Fibroblast of skin of right biceps (primary cell): Measurements from ENCODE around the gene LIN9.
A peak's percentile ranks its signal among the peaks of the same experiment; 100 is the strongest.
"Not testable (repeated sequence)": the region's sequence is repeated elsewhere in the genome, so short reads cannot be mapped to it uniquely, and the experiment has no call there.

Experiments
- DNase-seq: peaks from one replicate; pipeline ENCODE4 v3.0.0-alpha.2; 2013

The LIN9 gene

DNA sequence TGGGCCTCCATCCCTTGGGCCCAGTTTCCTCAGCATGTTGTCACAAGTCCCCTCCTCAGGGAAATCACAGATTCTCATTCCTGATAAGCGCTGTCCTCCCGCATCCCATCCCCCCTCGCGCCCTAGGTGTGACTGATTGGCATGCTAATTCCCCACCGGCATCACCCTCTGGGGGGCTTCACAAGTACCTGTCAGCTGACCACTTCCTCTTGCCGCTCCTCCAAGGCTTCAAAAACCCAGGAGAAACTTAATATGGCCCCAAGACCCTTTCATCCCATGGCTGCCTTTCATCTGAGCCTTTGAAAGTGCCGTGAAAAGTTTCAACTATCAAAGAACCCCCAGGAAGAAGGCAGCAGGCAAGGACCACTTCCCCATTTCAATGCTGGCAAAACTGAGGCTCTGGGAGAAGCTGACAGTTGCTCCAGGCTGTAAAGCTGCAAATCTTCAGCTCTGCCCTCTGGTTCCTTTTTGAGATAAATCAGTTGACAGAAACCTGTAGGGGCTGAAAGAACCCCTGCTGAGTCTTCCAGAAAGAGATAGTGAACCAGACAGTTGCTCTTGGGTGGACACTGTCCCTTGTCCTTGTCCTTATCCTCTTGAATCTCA is 98.3 kb downstream of the LIN9 start:
- no peak for DNase-seq

DNA sequence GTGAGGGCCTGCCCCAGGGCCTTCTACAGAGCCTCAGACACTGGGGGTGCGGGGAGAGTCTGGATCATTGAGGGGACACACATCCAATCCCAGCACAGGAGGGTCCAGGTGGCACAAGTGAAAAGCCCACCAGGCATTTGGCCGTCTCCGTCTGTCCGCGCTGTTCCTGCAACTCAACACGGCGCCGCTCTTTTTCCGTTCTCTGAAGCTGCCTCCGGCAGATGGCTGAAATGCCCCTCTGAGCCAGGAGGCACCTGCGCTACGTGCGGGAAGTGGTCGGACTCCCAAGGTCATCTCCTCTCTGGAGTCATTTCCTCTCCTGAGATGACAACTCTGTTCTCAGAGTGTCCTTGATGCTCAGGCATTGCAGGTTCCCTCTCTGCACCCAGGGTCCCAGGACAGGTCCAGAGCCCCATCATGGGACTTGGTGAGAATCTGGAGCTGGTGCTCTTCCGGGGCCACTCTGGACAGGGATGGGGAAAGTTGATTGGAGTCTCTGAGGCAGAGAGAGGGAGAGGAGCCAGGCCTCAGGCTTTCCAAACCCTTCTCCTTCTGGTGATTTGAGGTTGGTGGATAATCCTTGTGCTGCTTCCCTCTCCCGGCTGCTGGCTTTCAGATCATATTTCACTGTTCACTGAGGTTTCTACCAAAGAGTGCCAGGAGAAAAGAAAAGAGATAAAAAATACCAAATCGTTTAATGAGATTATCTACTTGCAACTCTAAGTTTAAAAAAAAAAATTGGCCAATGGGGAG is 99.5 kb downstream of the LIN9 start:
- DNase-seq = no peak

- no peak for DNase-seq
These were observed 101.9 kb downstream of the LIN9 start for GRCh38 chr1:226207048-226207447.

GRCh38 chr1:226204198-226204597 is 104.8 kb downstream of the LIN9 start:
- no peak for DNase-seq

DNA sequence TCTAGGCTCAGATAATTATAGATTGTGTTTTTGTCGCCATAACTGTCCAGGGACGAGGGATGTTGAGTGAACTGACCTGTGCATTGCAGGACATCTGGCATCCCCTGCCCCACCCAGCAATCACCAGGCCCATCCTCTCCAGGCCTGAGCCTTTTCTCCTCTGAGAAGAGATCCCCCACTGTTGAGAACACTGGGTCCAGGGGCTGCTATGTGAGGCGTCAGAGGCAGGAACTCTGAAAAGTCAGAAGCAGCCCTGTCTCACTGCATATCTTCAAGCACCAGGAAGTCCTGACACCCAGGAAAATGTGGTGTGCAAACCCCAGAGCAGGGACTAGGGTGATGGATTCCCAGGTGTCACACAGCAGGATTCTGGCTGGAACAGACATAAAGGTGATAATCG is 105.3 kb downstream of the LIN9 start:
- DNase-seq = no peak

DNA sequence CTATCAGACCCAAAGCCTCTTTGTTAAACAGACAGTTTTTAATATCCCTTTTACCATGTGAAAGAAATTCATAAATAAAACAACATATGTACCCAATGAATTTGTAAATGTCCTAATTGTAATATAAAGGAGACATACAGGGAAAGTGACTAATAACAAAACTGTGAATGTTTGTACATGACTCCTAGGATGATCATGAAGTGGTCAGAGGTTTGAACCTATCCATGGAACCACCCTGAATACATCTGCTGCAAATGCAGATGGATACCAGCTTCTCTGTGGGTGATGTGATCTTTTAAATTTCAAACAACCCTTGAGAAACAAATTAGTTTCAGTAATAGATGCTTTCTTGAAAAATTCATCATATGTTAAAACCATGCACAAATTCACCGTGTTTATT is 105.7 kb downstream of the LIN9 start:
- no peak for DNase-seq

GRCh38 chr1:226202666-226203065 is 106.3 kb downstream of the LIN9 start:
- not testable (repeated sequence) for DNase-seq

- no peak for DNase-seq
These were observed 106.7 kb downstream of the LIN9 start for GRCh38 chr1:226202246-226202645.

- DNase-seq = no peak
These were observed 107.9 kb downstream of the LIN9 start for GRCh38 chr1:226201029-226201593.

- no peak for DNase-seq
These were observed 109.0 kb downstream of the LIN9 start for GRCh38 chr1:226199971-226200370.

DNA sequence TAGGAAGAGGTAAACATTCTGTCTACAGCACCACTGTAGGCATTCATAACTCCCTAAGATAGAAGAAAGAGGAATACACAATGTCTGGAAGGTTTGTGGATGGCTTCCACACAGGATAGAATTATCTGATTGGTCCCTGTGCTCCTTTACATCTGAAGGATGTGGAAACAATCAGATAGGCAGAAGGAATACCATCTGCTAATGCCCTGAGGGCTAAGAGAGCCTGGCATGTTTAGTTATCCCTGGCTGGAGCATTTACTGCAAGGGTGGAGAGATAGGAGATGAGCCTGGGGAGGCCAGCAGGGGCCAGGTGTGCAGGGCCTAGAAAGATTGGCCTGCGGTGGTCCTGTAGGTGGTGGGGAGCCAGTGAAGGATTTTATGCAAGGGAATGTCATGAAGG is 113.8 kb downstream of the LIN9 start:
- no peak for DNase-seq

GRCh38 chr1:226187380-226187779 is 121.6 kb downstream of the LIN9 start:
- no peak for DNase-seq

DNA sequence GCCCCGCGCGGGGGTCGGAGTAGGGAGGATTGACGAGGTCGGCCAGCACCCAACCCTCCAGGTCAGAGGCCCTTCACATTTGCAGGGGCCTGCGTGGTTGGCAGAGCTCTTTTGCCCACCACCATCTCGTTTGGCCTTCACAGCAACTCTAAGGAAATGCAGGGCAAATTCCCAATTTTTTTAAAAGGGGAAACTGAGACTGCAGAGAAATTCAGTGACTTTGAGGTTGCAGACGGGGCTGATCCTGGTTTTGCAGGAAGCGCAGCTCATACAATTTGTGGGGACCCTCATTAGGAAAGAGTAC is 122.0 kb downstream of the LIN9 start:
- DNase-seq = no peak

- DNase-seq = peak; percentile 90
These were observed 122.6 kb downstream of the LIN9 start, which contains the start of gene ACBD3 for GRCh38 chr1:226186124-226187018. ACBD3 (minus strand) TSS chr1:226186741; CDS start chr1:226186675, 66 bp downstream.

GRCh38 chr1:226185141-226186036 is 123.6 kb downstream of the LIN9 start:
- DNase-seq = peak; percentile 33

DNA sequence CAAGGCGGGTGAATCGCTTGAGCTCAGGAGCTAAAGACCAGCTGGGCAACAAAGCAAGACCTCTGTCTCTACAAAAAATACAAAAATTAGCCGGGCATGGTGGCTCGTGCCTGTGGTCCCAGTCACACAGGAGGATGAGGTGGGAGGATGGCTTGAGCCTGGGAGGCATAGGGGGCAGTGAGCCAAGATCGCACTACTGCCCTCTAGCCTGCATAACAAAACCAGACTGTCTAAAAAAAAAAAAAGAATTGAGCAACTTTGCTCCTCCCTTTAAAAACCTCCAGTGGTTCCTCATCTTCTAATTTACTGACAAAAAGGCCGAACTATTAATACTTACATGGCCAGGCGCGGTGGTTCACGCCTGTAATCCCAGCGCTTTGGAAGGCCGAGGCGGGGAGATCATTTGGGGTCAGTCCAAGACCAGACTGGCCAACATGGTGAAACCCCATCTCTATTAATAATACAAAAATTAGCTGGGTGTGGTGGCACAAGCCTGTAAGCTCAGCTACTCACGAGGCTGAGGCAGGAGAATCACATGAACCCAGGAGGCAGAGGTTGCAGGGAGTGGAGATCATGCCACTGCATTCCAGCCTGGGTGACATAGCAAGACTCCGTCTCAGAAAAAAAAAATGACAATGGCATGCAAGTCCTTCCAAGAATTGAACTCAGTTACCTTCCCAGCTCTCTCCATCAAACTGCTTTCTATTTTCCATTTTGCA is 126.8 kb downstream of the LIN9 start:
- peak; percentile 61 for DNase-seq
